HG03457 (cell line): ENCODE data around the gene FAM124A.

Experiments used
- ATAC-seq: cut with Tn5 transposase; IDR thresholded peaks from one replicate; pipeline ENCODE4 v1.9.1; 2021; ENCODE audit warnings: moderate number of reproducible peaks; ENCODE audit not compliant: unreplicated experiment

The FAM124A gene

GRCh38 chr13:51303882-51304281 lies 81.7 kb downstream of the FAM124A start:
- ATAC-seq, result no peak

DNA sequence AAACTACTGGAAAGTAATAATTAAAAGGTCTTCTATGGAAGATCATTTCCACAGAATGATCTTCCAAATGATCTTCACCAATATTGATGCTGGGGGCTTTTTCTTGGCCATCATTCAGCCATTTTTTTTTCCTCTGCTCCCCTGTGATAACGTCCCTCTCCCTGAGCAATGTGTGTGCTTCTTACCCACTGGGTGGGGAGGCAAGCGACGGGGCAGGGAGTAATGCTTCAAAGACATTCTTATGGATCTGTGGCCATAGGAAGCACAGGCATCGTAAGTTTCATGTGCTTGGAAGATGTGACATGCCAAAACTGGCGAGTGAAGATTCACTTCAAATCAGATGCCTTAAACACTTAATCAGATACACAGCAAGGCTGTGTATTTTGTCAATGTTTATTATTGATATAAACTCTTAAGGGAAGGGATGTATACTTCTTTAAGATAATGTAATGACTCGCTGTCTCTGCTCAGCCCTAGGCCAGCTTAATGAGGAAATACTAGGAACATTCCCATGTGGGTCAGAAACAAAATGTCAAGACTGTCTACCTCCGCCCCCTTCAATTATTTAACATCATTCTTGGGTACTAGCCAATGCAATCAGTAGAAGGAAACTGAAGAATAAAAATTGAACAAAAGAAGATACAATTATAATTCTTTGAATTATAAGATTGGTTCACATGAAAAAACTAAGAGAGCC lies 83.2 kb downstream of the FAM124A start:
- no peak for ATAC-seq

GRCh38 chr13:51308781-51309180 lies 86.6 kb downstream of the FAM124A start:
- no peak for ATAC-seq

- no peak for ATAC-seq
These were observed 89.0 kb downstream of the FAM124A start for GRCh38 chr13:51311231-51311630.

GRCh38 chr13:51311957-51312520 lies 89.8 kb downstream of the FAM124A start:
- no peak for ATAC-seq

DNA sequence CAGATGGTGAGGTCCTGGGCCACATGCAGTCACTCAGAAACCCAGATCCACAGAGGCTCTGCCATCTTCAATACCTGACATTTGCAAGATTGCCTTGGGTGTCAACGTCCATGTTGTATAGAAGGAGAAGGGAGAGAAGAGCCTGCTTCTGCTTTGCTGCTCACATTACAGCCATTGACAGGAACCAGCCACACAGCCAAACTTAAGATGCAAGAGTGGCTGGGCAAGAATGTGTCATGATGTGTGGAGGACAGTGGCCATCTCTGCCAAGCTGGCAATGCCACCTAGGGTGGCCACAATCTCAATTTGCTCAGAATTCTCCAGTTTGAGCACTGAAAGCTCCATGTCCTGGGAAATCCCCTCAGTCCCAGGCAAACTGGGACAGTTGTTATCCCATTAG lies 91.4 kb downstream of the FAM124A start:
- no peak for ATAC-seq

GRCh38 chr13:51317262-51317661 lies 95.1 kb downstream of the FAM124A start:
- no peak for ATAC-seq

GRCh38 chr13:51318015-51318414 lies 95.8 kb downstream of the FAM124A start:
- ATAC-seq, result no peak

GRCh38 chr13:51318876-51319275 lies 96.7 kb downstream of the FAM124A start:
- ATAC-seq, result no peak

- ATAC-seq, result no peak
These were observed 99.6 kb downstream of the FAM124A start for GRCh38 chr13:51321836-51322235.

DNA sequence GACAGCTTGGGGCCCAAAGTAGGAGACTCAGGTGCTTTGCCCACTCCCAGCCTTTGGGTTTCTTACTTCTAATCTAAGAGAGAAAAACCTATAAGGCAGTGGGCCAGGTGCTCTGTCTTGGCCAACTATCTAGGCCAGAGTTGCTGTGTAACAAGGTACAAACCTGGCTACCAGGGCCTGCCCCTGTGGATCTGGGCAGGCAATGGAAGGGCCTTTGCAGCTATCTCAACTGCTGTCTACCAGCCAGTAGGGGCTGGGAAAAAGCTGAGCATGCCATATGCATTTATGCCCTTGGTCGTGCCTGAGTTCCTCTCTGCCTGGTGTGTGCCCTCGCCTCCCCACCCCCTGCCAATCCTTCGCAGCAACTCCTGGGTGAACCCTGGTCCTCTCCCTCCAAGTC lies 100.6 kb downstream of the FAM124A start:
- no peak for ATAC-seq

DNA sequence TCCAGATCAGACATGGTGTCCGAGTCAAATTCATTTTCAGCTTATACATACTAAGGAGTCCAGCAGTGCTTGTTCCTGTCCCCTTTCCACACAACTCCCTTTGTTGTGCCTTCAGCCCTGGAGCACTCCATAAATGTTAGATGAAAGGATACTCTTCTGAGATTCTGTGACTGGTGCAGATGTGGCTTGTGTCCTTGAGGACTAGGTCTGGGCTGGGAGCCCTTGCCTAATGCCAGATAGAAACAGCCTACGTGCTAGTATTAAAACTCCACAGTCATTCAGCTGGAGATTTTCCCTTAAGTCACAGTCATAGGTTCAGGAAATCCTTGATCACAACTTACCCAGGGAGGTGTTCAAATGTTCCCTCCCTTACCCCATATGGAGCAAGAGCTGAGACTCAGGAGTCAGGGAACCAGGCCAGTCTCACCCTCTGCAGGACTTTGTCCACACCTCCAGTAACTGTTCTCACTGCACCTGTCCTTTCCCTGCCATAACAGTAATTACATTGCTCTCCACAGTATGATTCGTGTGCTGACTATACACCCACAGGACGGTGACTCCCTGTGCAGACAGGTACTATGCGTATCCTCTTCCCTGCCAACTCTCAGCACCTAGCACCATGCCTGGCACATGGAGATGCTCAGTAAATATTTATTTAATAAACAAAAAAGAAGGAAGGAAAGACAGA lies 101.8 kb downstream of the FAM124A start:
- no peak for ATAC-seq

- ATAC-seq, result no peak
These were observed 102.7 kb downstream of the FAM124A start for GRCh38 chr13:51324714-51325420.

- ATAC-seq, result no peak
These were observed 103.6 kb downstream of the FAM124A start for GRCh38 chr13:51325837-51326236.

DNA sequence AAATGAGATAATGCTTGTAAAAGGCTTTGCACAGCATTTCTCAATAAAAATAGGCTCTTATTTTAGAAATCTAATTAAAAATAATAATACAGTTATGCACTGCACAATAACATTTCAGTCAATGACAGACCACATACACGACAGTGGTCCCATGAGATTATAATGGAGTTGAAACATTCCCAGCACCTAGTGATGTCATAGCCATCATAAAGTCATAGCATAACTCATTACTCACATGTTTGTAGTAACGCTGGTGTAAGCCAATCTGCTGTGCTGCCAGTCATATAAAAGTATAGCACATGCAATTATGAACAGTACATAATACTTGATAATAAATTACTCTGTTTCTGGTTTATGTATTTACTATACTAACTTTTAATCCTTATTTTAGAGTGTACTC lies 104.6 kb downstream of the FAM124A start:
- ATAC-seq, result no peak

- no peak for ATAC-seq
These were observed 105.8 kb downstream of the FAM124A start for GRCh38 chr13:51327961-51328360.

- ATAC-seq, result no peak
These were observed 106.3 kb downstream of the FAM124A start for GRCh38 chr13:51328488-51328887.

- ATAC-seq, result no peak
These were observed 107.4 kb downstream of the FAM124A start for GRCh38 chr13:51329606-51330005.

DNA sequence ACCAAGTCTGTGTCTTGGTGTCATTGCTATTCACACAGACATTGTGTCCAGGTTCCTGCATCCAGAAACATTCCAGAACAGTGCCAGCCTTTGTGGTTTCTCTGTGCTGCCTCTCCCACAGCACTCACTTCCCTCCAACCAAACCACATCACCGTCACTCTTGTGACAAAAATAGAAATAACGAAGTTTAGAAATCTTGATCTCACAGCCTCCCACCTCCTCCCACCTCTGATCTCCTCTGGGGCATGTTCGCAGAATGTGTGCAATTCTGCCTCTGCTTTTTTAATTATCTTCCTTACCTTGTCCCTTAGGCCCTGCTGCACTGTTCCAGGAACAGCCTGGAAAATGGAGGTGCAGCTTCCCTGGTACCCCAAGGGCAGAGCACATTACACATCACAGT lies 108.6 kb downstream of the FAM124A start:
- ATAC-seq, result no peak

- peak; percentile 38 for ATAC-seq
These were observed 109.2 kb downstream of the FAM124A start for GRCh38 chr13:51331354-51331861.

- no peak for ATAC-seq
These were observed 110.6 kb downstream of the FAM124A start for GRCh38 chr13:51332566-51333361.
